ENCODE data around the gene TP53TG5. TPM values are rescaled to one million over a fixed set of nuclear protein-coding genes. Genes with fewer than 3 reads are reported as not detected.
A peak's percentile ranks its signal among the peaks of the same experiment; 100 is the strongest.

The TP53TG5 gene
- total and polyA plus RNA-seq, 10 of the 15 experiments (the other 5 are each of a cell fraction or from before 2014, with no cell fraction given) = 0.24 TPM; not detected in 9

DNA sequence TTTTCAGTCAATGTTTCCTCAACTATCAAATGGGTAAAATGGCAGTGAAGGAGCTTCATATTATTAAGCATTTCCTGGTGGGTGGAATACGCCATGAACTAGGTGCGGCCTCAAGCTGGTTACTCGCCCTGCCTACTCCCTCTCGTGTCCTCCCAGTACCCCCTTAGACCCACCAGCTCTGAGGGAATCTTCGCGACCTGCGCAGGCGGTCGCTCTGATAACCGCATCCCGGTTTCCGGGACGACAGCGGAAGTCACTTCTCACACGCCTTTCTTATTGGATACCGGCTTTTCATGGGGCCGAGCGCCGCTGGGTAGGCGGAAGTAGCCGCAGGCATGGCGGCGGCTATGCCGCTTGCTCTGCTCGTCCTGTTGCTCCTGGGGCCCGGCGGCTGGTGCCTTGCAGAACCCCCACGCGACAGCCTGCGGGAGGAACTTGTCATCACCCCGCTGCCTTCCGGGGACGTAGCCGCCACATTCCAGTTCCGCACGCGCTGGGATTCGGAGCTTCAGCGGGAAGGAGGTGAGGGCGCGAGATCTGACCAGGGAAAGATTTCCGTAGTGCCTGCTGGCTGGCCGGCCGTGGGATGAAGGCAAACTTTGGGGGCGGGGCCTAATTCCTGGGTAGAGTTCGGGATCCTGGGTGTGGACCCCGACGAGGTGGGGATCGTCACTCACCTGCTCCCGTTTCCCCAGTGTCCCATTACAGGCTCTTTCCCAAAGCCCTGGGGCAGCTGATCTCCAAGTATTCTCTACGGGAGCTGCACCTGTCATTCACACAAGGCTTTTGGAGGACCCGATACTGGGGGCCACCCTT is 37.9 kb upstream of the TP53TG5 start, which contains the start of gene PIGT (continued):
- TF ChIP-seq, protein P1, sequence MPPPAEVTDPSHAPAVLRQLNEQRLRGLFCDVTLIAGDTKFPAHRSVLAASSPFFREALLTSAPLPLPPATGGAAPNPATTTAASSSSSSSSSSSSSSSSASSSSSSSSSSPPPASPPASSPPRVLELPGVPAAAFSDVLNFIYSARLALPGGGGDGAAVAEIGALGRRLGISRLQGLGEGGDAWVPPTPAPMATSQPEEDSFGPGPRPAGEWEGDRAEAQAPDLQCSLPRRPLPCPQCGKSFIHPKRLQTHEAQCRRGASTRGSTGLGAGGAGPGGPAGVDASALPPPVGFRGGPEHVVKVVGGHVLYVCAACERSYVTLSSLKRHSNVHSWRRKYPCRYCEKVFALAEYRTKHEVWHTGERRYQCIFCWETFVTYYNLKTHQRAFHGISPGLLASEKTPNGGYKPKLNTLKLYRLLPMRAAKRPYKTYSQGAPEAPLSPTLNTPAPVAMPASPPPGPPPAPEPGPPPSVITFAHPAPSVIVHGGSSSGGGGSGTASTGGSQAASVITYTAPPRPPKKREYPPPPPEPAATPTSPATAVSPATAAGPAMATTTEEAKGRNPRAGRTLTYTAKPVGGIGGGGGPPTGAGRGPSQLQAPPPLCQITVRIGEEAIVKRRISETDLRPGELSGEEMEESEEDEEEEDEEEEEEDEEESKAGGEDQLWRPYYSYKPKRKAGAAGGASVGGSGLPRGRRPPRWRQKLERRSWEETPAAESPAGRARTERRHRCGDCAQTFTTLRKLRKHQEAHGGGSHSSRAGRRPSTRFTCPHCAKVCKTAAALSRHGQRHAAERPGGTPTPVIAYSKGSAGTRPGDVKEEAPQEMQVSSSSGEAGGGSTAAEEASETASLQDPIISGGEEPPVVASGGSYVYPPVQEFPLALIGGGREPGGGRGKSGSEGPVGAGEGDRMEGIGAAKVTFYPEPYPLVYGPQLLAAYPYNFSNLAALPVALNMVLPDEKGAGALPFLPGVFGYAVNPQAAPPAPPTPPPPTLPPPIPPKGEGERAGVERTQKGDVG (CRISPR knock-in tag; IDR thresholded peaks at IDR 0.05) = no peak
- TF ChIP-seq, protein P2, sequence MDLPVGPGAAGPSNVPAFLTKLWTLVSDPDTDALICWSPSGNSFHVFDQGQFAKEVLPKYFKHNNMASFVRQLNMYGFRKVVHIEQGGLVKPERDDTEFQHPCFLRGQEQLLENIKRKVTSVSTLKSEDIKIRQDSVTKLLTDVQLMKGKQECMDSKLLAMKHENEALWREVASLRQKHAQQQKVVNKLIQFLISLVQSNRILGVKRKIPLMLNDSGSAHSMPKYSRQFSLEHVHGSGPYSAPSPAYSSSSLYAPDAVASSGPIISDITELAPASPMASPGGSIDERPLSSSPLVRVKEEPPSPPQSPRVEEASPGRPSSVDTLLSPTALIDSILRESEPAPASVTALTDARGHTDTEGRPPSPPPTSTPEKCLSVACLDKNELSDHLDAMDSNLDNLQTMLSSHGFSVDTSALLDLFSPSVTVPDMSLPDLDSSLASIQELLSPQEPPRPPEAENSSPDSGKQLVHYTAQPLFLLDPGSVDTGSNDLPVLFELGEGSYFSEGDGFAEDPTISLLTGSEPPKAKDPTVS (IDR thresholded peaks at IDR 0.05; ENCODE audit: low read depth, low read length) = no peak
- TF ChIP-seq MEF2A (IDR thresholded peaks at IDR 0.05; ENCODE audit: insufficient read depth, low read depth, low read length) (0 out of 2 replicates have a peak, but pooled peaks have one; percentile 34), PAX5 (IDR thresholded peaks at IDR 0.05; ENCODE audit: borderline replicate concordance, low read depth, low read length) (0 out of 2 replicates have a peak, but pooled peaks have one; percentile 29), EP300 (IDR thresholded peaks at IDR 0.05; ENCODE audit: borderline replicate concordance in 1 of 2, control insufficient read depth in 1 of 2, low read depth in 2 of 2, low read length in 2 of 2) (no peak), BHLHE40 (IDR thresholded peaks at IDR 0.05; ENCODE audit: borderline replicate concordance in 1 of 2, low read depth in 2 of 2, low read length in 1 of 2) (peak; percentile 39 to 46; a peak in 1 of 4 replicates), WRNIP1 (IDR thresholded peaks at IDR 0.05; ENCODE audit: borderline replicate concordance, low read depth, low read length) (no peak), RUNX3 (IDR thresholded peaks at IDR 0.05; ENCODE audit: low read length) (peak; percentile 90), FOXK2 (IDR thresholded peaks at IDR 0.05) (0 out of 2 replicates have a peak, but pooled peaks have one; percentile 13), ZNF384 (IDR thresholded peaks at IDR 0.05; ENCODE audit: borderline replicate concordance, low read depth, low read length) (no peak), SUPT20H (IDR thresholded peaks at IDR 0.05; ENCODE audit: borderline replicate concordance, control insufficient read depth, low read depth, low read length) (no peak), YY1 (IDR thresholded peaks at IDR 0.05; ENCODE audit: low read depth, low read length) (peak; percentile 98), IKZF2 (IDR thresholded peaks at IDR 0.05) (peak; percentile 23 to 56; a peak in 2 of 4 replicates), SPI1 (IDR thresholded peaks at IDR 0.05; ENCODE audit: borderline replicate concordance, insufficient read depth, low read depth, low read length) (peak; percentile 34; the same call in 1 of the 2 replicates), TCF12 (IDR thresholded peaks at IDR 0.05; ENCODE audit: low read depth, low read length) (peak; percentile 32; the same call in 1 of the 2 replicates), SIN3A (IDR thresholded peaks at IDR 0.05; ENCODE audit: low read depth, low read length) (peak; percentile 80; the same call in 1 of the 2 replicates), SMAD5 (IDR thresholded peaks at IDR 0.05; ENCODE audit: low read depth) (peak; percentile 54; the same call in 1 of the 2 replicates), JUND (IDR thresholded peaks at IDR 0.05; ENCODE audit: low read depth, low read length) (no peak), ATF7 (IDR thresholded peaks at IDR 0.05; ENCODE audit: low read depth) (peak; percentile 61; the same call in 1 of the 2 replicates), ESRRA (IDR thresholded peaks at IDR 0.05; ENCODE audit: low read length) (no peak)
- TF ChIP-seq, protein P3, sequence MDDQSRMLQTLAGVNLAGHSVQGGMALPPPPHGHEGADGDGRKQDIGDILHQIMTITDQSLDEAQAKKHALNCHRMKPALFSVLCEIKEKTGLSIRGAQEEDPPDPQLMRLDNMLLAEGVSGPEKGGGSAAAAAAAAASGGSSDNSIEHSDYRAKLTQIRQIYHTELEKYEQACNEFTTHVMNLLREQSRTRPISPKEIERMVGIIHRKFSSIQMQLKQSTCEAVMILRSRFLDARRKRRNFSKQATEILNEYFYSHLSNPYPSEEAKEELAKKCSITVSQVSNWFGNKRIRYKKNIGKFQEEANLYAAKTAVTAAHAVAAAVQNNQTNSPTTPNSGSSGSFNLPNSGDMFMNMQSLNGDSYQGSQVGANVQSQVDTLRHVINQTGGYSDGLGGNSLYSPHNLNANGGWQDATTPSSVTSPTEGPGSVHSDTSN (IDR thresholded peaks at IDR 0.05; ENCODE audit: insufficient replicate concordance, low read depth, low read length) = no peak
- TF ChIP-seq, protein P4, sequence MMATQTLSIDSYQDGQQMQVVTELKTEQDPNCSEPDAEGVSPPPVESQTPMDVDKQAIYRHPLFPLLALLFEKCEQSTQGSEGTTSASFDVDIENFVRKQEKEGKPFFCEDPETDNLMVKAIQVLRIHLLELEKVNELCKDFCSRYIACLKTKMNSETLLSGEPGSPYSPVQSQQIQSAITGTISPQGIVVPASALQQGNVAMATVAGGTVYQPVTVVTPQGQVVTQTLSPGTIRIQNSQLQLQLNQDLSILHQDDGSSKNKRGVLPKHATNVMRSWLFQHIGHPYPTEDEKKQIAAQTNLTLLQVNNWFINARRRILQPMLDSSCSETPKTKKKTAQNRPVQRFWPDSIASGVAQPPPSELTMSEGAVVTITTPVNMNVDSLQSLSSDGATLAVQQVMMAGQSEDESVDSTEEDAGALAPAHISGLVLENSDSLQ (IDR thresholded peaks at IDR 0.05) = no peak

All from GM12878 (cell line).